Upper lobe of right lung (tissue), 1 donor: ENCODE data around the gene FBXL3. TPM values are rescaled to one million over a fixed set of nuclear protein-coding genes. Genes with fewer than 3 reads are reported as not detected.

Experiments
- ATAC-seq: fragments of 200-7000 bp; cut with Tn5 transposase; one replicate; pipeline ENCODE4 v1.9.1; 2020; ENCODE audit warnings: mild to moderate bottlenecking, moderate library complexity
- DNase-seq: peaks from one replicate; pipeline ENCODE4 v3.0.0-alpha.2; 2020
- H3K27ac ChIP-seq: fragments of 200-600 bp; one replicate; pipeline ENCODE4 v1.8.0; 2022
- H3K27me3 ChIP-seq: fragments of 200-600 bp; one replicate; pipeline ENCODE4 v1.8.0; 2022; ENCODE audit warnings: mild to moderate bottlenecking
- H3K36me3 ChIP-seq: fragments of 200-600 bp; one replicate; pipeline ENCODE4 v1.8.0; 2022
- H3K4me1 ChIP-seq: fragments of 200-600 bp; one replicate; pipeline ENCODE4 v1.8.0; 2022
- H3K4me3 ChIP-seq: fragments of 200-600 bp; one replicate; pipeline ENCODE4 v1.8.0; 2022; ENCODE audit warnings: mild to moderate bottlenecking
- H3K9me3 ChIP-seq: fragments of 200-600 bp; one replicate; pipeline ENCODE4 v1.8.0; 2022
- intact Hi-C: fragments of 100-400 bp; cut with DNase I; formaldehyde crosslinking; loops from one replicate; pipeline ENCODE4 v1.11.0; 2022
- total RNA-seq: library from RNA; stranded (reverse); fragmentation: NEBNext Ultra II Directional; extraction: Animal tissue kit (Norgen Biotek cat#: 25700); gene quantifications from one replicate; pipeline ENCODE4 v1.2.1, GENCODE V29; 2021
- TF ChIP-seq, protein P1 (sequence below): fragments of 200-600 bp; IDR thresholded peaks from one replicate; pipeline ENCODE4 v1.8.0; 2022; ENCODE audit warnings: antibody characterized with exemption
- donor health status: DM: no; HTN: yes; CAD: no; lungs with severe emphysema.

Gene FBXL3
- total RNA-seq, 1 donor from 2014 or later: 49.4 TPM

GRCh38 chr13:76971851-76972829, 54.8 kb downstream of the FBXL3 start:
- Histone ChIP-seq H3K9me3 (no peaks in the 10 kb centered on the region), H3K27me3 (no peaks in the 10 kb centered on the region), H3K4me1 (no peaks in the 10 kb centered on the region), H3K4me3 (no peak overlapping the region), H3K36me3 (no peaks in the 10 kb centered on the region), H3K27ac (no peak overlapping the region)
- intact Hi-C loops: no loop called here
- TF ChIP-seq, protein P1, sequence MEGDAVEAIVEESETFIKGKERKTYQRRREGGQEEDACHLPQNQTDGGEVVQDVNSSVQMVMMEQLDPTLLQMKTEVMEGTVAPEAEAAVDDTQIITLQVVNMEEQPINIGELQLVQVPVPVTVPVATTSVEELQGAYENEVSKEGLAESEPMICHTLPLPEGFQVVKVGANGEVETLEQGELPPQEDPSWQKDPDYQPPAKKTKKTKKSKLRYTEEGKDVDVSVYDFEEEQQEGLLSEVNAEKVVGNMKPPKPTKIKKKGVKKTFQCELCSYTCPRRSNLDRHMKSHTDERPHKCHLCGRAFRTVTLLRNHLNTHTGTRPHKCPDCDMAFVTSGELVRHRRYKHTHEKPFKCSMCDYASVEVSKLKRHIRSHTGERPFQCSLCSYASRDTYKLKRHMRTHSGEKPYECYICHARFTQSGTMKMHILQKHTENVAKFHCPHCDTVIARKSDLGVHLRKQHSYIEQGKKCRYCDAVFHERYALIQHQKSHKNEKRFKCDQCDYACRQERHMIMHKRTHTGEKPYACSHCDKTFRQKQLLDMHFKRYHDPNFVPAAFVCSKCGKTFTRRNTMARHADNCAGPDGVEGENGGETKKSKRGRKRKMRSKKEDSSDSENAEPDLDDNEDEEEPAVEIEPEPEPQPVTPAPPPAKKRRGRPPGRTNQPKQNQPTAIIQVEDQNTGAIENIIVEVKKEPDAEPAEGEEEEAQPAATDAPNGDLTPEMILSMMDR: no peak
- no peak for ATAC-seq
- DNase-seq: no peak

- Histone ChIP-seq H3K27ac (no peak overlapping the region), H3K4me3 (no peak overlapping the region), H3K27me3 (no peaks in the 10 kb centered on the region), H3K4me1 (no peaks in the 10 kb centered on the region), H3K36me3 (no peaks in the 10 kb centered on the region), H3K9me3 (no peaks in the 10 kb centered on the region)
- TF ChIP-seq, protein P1: no peak
- intact Hi-C loops: no loop called here
- no peak for DNase-seq
- ATAC-seq: no peak
Observed at GRCh38 chr13:76971215-76971614, 55.7 kb downstream of the FBXL3 start.

DNA sequence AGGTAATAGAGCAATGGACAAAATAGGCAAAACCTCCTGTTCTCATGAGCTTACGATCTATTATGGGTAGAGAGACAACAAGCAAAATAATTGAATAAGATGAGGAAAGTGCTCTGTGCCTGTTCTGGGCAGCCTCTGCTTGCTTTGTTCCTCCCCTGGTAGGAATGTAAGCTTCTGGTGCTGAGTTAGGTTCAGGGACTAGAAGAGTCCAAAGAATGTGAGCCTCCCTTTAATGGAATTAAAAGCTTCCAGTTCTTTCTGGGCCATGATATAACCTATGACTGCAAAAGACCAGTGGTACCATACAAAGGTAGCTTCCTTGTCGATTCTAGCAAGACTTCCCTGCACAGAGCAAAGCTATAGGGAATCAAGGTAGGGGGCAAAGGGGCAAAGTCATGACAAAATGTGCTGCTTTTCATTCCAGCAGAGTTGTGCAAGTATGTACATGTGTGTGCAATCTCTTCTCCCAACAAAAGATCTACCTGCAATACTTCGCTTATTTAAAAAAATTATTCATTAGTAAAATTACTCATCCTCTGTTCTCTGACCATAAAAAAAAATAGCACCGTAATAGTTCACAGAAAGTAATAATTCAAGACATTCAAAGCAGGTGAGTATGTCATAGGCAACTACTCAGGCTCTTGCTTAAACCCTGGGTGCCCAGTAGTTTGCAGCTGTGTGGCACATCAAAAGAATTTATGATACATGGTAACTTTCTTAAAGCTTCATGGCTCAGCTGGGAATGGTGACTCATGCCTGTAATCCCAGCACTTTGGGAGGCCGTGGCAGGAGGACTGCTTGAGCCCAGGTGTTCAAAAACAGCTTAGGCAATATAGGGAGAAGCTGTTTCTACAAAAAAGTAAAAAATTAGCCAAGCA, 57.2 kb downstream of the FBXL3 start:
- no peak overlapping the region for H3K27ac ChIP-seq
- no peak overlapping the region for H3K4me3 ChIP-seq
- no peaks in the 10 kb centered on the region for H3K9me3 ChIP-seq
- intact Hi-C loops: no loop called here
- no peak for DNase-seq
- TF ChIP-seq, protein P1: no peak
- peak; percentile 70 for ATAC-seq
- H3K36me3 ChIP-seq: no peaks in the 10 kb centered on the region
- no peaks in the 10 kb centered on the region for H3K4me1 ChIP-seq
- H3K27me3 ChIP-seq: no peaks in the 10 kb centered on the region

DNA sequence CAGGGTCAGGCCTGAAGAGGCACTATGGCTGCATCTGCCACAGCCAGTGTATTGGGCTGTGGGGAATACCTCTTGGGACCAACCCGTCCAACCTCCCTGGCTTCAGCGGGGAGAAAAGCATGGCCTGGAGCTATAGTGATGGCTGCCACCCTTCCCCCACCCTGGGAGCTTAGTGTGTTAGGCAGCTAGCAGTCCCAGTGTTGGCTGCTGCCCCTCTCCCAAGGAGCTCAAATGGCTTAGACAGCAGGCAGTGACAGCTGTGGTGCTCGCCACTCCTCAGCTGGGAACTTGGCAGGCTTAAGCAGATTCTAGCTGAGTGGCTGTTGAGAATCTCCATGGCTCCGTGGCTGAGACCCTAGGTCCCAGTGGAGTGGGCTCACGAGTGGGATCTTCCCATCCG, 58.9 kb downstream of the FBXL3 start:
- no peaks in the 10 kb centered on the region for H3K4me1 ChIP-seq
- DNase-seq (no peak), ATAC-seq (no peak)
- H3K4me3 ChIP-seq: no peak overlapping the region
- H3K9me3 ChIP-seq: no peaks in the 10 kb centered on the region
- TF ChIP-seq, protein P1: no peak
- H3K27me3 ChIP-seq: no peaks in the 10 kb centered on the region
- intact Hi-C loops: no loop called here
- H3K27ac ChIP-seq: no peak overlapping the region
- no peaks in the 10 kb centered on the region for H3K36me3 ChIP-seq

- TF ChIP-seq, protein P1: no peak
- DNase-seq (no peak), ATAC-seq (no peak)
- intact Hi-C loops: no loop called here
- Histone ChIP-seq H3K4me1 (no peaks in the 10 kb centered on the region), H3K9me3 (no peaks in the 10 kb centered on the region), H3K27me3 (no peaks in the 10 kb centered on the region), H3K36me3 (no peaks in the 10 kb centered on the region), H3K4me3 (no peak overlapping the region), H3K27ac (no peak overlapping the region)
Observed at GRCh38 chr13:76967031-76967430, 59.9 kb downstream of the FBXL3 start.
